ENCODE results near the gene PITPNM3.
A peak's percentile ranks its signal among the peaks of the same experiment; 100 is the strongest.

The PITPNM3 gene

DNA sequence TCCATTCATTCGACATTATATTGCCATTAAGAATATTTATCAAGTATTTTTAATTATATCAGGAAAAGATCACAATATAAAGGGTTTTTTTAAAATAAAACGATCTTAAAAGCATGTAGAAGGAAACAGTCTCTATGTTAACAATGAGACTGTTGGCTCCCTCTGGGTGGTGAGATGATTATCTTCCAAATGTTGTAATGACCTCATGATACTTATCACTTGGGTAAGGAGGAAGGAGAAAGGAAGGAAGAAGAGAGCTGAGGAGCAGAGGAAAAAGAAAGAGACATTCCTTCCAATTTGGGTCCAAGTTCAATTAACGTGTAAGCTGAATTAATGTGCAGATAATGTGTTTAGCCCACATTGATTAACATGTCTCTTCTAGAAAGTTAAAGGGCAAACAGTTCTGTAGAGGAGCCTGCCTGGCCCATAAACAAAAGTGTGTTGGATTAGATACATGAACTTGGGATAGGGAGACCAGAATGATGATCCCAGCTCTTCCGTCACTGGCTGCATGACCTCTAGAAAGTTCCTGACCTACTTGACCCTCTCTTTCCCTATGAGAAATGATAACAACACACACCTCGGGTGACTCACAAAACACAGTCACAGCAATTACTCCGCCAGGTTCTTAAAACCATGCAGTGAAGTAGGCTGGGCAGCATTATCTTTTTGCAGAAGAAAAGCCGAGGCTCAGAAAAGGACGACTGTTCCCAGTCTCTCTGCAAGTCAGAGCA lies 80.1 kb downstream of the PITPNM3 start:
- DNase-seq = no peak

- DNase-seq = no peak
These were observed 80.9 kb downstream of the PITPNM3 start for GRCh38 chr17:6475411-6475810.

GRCh38 chr17:6474906-6475305 lies 81.4 kb downstream of the PITPNM3 start:
- DNase-seq = no peak

DNA sequence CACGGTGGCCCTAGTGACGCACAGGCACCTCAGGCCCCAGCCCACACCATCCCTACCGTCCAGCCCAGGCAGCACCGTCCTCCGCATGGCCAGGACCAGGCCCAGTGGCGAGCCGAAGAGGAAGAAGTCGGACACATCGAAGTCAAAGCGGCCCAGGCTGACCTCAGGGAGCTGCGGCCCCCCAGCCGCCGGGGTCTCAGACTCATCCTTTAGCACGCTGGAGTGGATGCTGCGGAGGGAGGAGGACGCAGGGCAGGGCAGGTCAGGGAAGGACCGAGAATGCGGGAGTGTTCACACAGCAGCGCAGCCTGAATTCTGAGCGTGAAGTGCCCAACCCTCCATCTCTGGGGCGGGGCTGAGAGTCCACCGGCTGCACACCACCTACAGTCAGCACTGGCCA lies 82.0 kb downstream of the PITPNM3 start:
- DNase-seq = no peak

DNA sequence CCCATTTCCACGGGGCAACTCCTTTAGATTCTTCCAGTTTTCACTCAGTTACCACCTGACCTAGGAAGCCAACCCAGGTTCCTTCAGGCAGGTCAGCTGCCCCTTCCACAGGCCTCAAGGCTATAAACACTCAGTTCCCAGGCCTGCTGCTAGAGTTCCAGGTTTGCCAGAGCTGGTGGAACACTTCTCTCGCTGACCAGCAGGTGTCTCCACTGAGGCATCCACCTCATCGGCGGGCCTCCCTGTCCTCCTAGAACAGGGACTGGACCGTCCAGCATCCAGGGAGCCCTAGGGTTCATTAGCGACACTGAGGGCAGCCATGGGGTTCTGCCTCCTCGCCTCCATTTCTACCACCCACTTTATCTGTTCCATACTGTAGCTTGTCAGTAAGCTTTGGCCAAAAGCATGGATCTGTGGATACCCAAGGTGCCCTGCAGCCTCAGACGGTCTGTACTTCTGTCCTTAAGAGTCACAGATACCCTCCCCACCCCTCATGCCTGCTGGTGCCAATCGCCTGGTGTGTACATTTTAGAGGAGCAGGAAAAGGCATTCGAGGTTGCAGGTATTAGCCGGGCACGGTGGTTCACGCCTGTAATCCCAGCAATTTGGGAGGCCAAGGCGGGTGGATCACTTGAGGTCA lies 83.1 kb downstream of the PITPNM3 start:
- DNase-seq = peak; percentile 79

DNA sequence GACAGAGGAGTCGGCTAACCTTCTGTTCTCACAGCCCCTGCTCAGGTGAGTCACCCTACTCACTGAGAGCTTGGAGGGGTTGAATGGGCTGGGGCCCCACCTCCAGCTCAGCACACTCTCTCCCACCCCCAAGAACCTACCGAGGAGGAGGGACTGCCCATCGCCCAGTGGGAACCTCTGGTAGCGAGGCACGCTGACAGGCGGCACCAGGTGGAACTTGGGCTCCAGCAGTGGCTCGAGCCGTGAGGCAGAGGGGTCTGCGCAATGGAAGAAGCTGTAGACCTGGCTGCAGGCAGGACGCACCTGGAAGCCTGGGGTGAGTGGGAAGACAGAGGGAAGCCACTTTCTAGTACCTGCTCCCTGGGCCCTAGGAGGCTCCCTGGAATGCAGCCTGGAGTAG lies 83.8 kb downstream of the PITPNM3 start:
- DNase-seq = no peak

DNA sequence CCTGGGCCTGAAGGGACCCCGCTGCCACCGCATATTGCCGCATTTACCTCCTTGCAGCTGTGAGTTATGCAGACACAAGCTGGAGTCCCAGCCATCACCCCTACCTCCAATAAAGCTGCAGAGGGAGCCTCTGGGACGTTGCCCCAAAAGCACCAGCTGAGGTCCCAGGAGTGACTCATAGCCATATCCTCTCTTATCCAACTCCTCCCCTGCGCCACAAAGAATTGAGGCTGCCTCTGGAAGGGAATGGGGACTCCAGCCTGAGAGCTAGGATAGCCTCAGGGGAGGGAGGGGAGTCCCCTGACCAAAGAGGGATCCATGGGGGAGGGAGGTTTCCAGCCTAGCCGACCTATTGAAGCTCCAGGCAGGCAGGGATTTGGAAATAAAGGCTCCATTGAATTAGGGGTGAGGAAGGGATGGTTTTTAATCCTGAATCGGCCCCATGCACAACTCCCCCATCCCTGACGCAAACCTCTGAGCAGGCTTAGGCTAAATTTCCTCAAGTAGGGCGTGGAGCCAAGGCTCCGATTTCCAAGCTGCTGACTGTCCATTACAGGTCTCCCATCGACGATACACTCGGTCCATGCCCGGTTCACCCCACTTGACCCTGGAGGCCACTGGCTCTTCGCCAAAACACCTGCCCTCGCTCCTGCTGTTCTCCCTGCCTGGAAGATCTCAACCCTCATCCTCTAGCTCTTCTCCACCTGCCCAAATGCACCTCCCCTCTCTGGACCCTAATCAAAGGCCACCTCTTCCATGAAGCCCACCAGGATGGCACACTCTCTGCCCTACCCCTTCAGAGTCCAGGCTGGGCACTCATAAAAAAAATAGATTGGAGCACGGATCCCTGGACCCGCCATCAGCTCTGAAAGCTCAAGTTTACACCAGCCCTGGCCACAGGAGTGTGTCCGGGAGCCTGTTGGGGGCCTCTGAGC lies 84.6 kb downstream of the PITPNM3 start:
- DNase-seq = no peak

GRCh38 chr17:6470751-6471521 lies 85.4 kb downstream of the PITPNM3 start:
- DNase-seq = no peak

GRCh38 chr17:6470146-6470718 lies 86.1 kb downstream of the PITPNM3 start:
- DNase-seq = no peak

- no peak for DNase-seq
These were observed 88.1 kb downstream of the PITPNM3 start for GRCh38 chr17:6468051-6468790.

- DNase-seq = no peak
These were observed 88.8 kb downstream of the PITPNM3 start for GRCh38 chr17:6467567-6467966.

DNA sequence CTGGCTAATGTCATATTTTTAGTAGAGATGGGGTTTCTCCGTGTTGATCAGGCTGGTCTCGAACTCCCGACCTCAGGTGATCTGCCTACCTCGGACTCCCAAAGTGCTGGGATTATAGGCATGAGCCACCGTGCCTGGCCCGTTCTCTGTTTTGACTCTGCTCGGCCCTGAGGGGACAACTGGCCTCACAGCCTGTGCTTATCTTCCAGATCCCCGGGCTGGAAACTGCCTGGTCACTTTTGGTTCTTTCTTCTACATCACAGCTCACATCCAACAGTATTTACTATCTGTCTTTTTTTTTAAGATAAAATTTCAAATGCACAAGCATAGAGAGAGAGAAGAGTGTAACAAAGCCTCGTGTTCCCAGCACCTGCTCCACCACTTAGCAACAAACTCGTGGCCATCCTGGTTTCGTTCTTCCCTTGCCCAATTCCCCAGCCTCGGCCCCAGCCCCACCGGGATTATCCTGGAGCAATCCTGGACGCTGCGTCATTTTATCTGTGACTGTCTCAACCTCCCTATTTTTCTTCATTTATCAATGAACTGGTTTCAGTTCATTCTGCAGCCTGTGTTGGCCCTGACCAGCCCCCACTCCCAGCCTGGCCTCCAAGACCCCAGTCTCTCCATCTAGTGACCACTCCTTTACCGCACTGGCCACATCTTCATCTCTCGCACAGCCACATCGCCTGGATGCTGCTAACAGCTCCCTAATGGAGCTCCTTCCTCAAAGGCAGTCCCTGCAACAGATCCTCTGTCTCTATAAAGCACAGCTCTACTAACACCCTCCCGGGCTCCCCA lies 91.0 kb downstream of the PITPNM3 start:
- no peak for DNase-seq

GRCh38 chr17:6464446-6465041 lies 91.8 kb downstream of the PITPNM3 start:
- no peak for DNase-seq

DNA sequence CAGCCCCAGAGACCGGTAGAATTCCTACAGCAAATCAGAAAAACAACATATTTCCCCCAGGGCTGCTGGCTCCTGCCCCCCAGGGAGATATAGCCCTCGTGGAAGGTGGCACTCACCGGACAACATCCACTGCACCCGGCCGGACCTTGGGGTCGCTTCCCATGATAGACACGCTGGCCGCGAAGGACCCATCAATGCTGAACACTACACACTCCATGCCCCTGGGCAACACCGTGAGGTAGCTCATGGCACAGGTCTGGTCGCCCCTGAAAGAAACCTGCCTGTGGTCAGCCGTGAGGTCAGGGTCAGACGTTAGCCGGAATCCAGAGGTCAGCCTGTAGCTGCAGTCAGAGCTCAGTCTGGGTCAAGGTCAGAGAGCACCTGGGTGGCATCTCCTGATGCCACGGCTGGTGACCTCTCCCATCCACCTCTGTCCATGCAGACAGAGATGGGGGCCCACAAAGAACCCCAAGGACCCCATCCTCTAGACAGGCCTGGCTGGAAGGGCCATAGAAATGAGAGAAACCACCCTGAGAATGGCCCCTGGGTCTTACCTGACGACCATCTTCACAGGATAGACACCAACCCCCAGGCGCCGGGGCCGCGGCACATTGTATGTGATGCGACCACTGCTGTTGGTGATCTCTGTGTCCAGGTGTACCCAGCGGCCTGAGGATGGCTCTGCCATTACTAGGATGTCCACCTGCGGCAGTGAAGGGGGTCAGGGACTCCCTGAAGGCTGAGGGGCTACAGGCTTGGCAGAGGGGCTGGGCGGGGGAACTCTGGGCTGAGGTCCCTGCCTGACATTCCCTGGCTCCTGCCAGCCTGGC lies 92.5 kb downstream of the PITPNM3 start:
- DNase-seq = no peak

DNA sequence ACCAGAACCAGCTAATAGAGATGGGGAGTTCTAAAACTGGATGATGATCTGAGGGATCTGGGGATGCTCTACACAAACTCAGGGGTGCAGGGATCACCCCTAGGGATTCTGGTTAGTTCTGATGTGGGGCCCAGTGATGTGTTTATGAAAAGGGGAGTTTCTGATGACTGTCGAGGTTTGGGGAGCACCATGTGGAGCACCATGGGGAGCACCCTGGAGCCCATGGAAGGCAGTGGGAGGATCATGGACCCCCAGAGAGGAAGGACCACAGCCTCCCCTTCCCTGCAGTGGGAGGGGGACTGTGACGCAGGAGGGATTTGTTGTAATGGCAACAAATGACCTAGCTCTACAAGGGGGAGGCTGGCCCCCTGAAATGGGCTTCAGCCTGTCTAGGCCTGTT lies 93.7 kb downstream of the PITPNM3 start:
- no peak for DNase-seq

GRCh38 chr17:6461792-6462524 lies 94.4 kb downstream of the PITPNM3 start:
- peak; percentile 58 for DNase-seq

DNA sequence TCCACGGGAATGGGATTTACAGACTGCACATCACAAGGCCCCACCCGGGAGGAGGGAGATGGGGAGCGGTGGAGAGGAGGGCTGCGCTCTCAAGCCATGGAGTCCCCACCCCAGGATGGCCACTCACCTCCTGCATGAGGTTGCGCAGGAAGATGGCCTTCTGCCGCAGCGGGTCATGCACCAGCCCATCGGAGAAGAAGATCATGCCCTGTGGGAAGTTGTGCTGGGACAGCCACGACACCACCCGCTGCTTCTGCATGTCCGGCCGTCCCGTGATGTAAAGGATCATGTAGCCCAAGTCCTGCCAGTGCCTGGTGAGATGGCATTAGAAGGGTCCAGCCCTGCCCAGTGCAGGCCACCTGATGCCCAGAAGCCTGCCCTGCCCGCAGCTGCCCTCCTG lies 95.1 kb downstream of the PITPNM3 start:
- DNase-seq = no peak

DNA sequence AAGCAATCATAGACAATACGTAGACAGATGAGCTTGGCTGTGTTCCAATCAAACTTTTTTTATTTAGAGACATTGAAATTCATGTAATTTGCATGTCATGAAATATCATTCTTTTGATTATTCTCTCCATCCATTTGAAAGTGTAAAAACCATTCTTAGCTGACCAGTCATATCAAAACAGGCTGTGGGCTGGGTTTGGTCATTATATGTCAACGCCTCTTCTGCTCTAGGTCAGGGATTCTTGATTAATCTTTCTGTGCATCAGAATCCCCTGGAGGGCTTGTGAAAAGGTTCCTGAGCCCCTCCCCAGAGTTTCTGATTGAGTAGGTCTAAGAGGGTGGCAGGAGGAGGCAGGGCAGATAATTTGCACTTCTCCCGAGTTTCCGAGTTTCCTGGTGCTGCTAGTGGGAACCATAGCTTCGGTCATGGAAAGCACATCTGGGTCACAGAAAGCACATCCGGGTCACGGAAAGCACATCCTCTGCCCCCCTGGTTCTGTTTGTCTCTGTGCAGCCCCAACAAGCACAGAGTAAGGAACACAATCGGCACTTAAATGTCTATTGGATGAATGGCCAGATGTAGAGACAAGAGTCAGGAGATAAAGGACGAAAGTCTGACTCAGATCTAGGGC lies 95.7 kb downstream of the PITPNM3 start:
- no peak for DNase-seq

Measured in stimulated activated CD4-positive, alpha-beta T cell treated with anti-CD3 and anti-CD28 coated beads, Interleukin-15, amount 100 ng/mL, for 24 hours (primary cell).